ENCODE measurements around the gene SARNP. TPM values are rescaled to one million over a fixed set of nuclear protein-coding genes. Genes with fewer than 3 reads are reported as not detected.

The SARNP gene
- total RNA-seq, 4 donors from 2014 or later, result 45.9 to 106 (median 66.6) TPM

GRCh38 chr12:55715169-55715764, 102.3 kb downstream of the SARNP start:
- H3K9me3 ChIP-seq, result no peaks in the 10 kb centered on the region
- TF ChIP-seq POLR2A (IDR thresholded peaks at IDR 0.05) (no peak), CTCF (IDR thresholded peaks at IDR 0.05) (no peak)
- intact Hi-C loops (cut with DNase I; ENCODE audit: low total_unique reads), result no loop called here

GRCh38 chr12:55713721-55714120, 103.8 kb downstream of the SARNP start:
- peaks cover 7% of the 10 kb centered on the region in 2 donors for H3K4me1 ChIP-seq
- no peak overlapping the region for H3K4me3 ChIP-seq
- no peaks in the 10 kb centered on the region for H3K27me3 ChIP-seq
- no peak for DNase-seq
- H3K36me3 ChIP-seq, result no peaks in the 10 kb centered on the region
- TF ChIP-seq CTCF (IDR thresholded peaks at IDR 0.05) (no peak), POLR2A (IDR thresholded peaks at IDR 0.05) (no peak)
- no peak overlapping the region for H3K27ac ChIP-seq
- intact Hi-C loops (cut with DNase I; ENCODE audit: low total_unique reads), result no loop called here
- no peaks in the 10 kb centered on the region for H3K9me3 ChIP-seq

More at GRCh38 chr12:55715169-55715764, 102.3 kb downstream of the SARNP start:
- peaks cover 10 to 22% of the 10 kb centered on the region in 2 donors for H3K4me1 ChIP-seq
- no peaks in the 10 kb centered on the region for H3K36me3 ChIP-seq
- H3K4me3 ChIP-seq, result peak overlapping the region; percentile 72 to 83
- no peaks in the 10 kb centered on the region for H3K27me3 ChIP-seq
- peak overlapping the region; percentile 93 to 95 for H3K27ac ChIP-seq
- no peak for DNase-seq

GRCh38 chr12:55712700-55713415, 104.7 kb downstream of the SARNP start:
- TF ChIP-seq CTCF (IDR thresholded peaks at IDR 0.05) (no peak), POLR2A (IDR thresholded peaks at IDR 0.05) (no peak)
- H3K27me3 ChIP-seq, result no peaks in the 10 kb centered on the region
- no peak overlapping the region for H3K4me3 ChIP-seq
- peaks cover 7 to 8% of the 10 kb centered on the region in 2 donors for H3K4me1 ChIP-seq
- intact Hi-C loops (cut with DNase I; ENCODE audit: low total_unique reads), result no loop called here
- H3K9me3 ChIP-seq, result no peaks in the 10 kb centered on the region
- H3K27ac ChIP-seq, result peak overlapping the region in 1 of 2 donors; percentile 45
- no peaks in the 10 kb centered on the region for H3K36me3 ChIP-seq
- DNase-seq, result no peak

GRCh38 chr12:55711786-55712553, 105.6 kb downstream of the SARNP start:
- peaks cover 4% of the 10 kb centered on the region in 2 donors for H3K4me1 ChIP-seq
- intact Hi-C loops (cut with DNase I; ENCODE audit: low total_unique reads), result no loop called here
- H3K4me3 ChIP-seq, result no peak overlapping the region
- TF ChIP-seq CTCF (IDR thresholded peaks at IDR 0.05), result no peak
- TF ChIP-seq POLR2A (IDR thresholded peaks at IDR 0.05), result no peak
- peak overlapping the region in 1 of 2 donors; percentile 45 for H3K27ac ChIP-seq
- DNase-seq, result no peak
- no peaks in the 10 kb centered on the region for H3K9me3 ChIP-seq
- H3K36me3 ChIP-seq, result no peaks in the 10 kb centered on the region
- H3K27me3 ChIP-seq, result no peaks in the 10 kb centered on the region
